H1 (cell line): ENCODE data around the gene PNPLA8. TPM values are rescaled to one million over a fixed set of nuclear protein-coding genes. Genes with fewer than 3 reads are reported as not detected.

Experiments used
- CEBPB ChIP-seq: IDR thresholded peaks from 2 replicates; pipeline ENCODE4 v1.6.1; 2012; ENCODE audit warnings: low read depth, low read length
- CHD7 ChIP-seq: fragments of 300-600 bp; sonication (generic); IDR thresholded peaks from 2 replicates; pipeline ENCODE4 v1.7.1; 2012; ENCODE audit warnings: low read length, moderate library complexity, mild to moderate bottlenecking, inconsistent platforms; ENCODE audit not compliant: insufficient replicate concordance
- HDAC6 ChIP-seq: IDR thresholded peaks from one replicate; pipeline ENCODE4 v1.7.1; 2012; ENCODE audit warnings: low read depth, mild to moderate bottlenecking, inconsistent platforms, low read length, moderate library complexity
- NANOG ChIP-seq: IDR thresholded peaks from 2 replicates; pipeline ENCODE4 v1.6.1; 2011; ENCODE audit warnings: low read length, low read depth, mild to moderate bottlenecking, inconsistent platforms; ENCODE audit not compliant: insufficient read depth, poor library complexity, severe bottlenecking
- NRF1 ChIP-seq: IDR thresholded peaks from 2 replicates; pipeline ENCODE4 v1.6.1; 2011; ENCODE audit warnings: mild to moderate bottlenecking, low read depth, low read length, improper control_type of control experiment
- RXRA ChIP-seq: IDR thresholded peaks from 2 replicates; pipeline ENCODE4 v1.6.1; 2011; ENCODE audit warnings: low read depth, mild to moderate bottlenecking, low read length, moderate library complexity; ENCODE audit not compliant: insufficient read depth
- SAP30 ChIP-seq: fragments of 300-600 bp; sonication (generic); IDR thresholded peaks from 2 replicates; pipeline ENCODE4 v1.7.1; 2012; ENCODE audit warnings: low read length, moderate library complexity, mild to moderate bottlenecking, inconsistent platforms; ENCODE audit not compliant: insufficient read depth, insufficient replicate concordance
- SRF ChIP-seq: IDR thresholded peaks from 2 replicates; pipeline ENCODE4 v1.6.1; 2011; ENCODE audit warnings: mild to moderate bottlenecking, low read depth, low read length, moderate library complexity
- polyA plus RNA-seq, 7 experiments: library from polyadenylated mRNA; depleted of rRNA in 3 of 7; stranded (reverse) in 5 of 7; unstranded in 2 of 7; fragments of >200 nt in 5 of 7; fragments of 200-250 nt in 2 of 7; gene quantifications; 1 replicate in 5 of 7; 2 replicates in 1 of 7; 4 replicates in 1 of 7; pipeline versions ENCODE4 v1.2.1 to v1.2.3, GENCODE V29; 2011 to 2013; ENCODE audit warnings: missing spikeins in 2 of 7, mixed read lengths in 2 of 7
- total RNA-seq: library from RNA; stranded (reverse); fragmentation: NEBNext Ultra II Directional; extraction: Animal tissue kit (Norgen Biotek cat#: 25700); gene quantifications from 2 replicates; pipeline ENCODE4 v1.2.1, GENCODE V29; 2021

Gene PNPLA8
- total and polyA plus RNA-seq, 2 of the 8 experiments (the other 6 are each of a cell fraction or from before 2014, with no cell fraction given) = 3.8 to 11.2 TPM

- TF ChIP-seq CHD7 = no peak
- TF ChIP-seq SAP30 = no peak
- no peak for TF ChIP-seq RXRA
- TF ChIP-seq HDAC6 = no peak
- no peak for TF ChIP-seq CEBPB
- peak; percentile 87 for TF ChIP-seq NRF1
- TF ChIP-seq NANOG = no peak
- TF ChIP-seq SRF = no peak
Measured at GRCh38 chr7:108569381-108570145, 43.6 kb upstream of the PNPLA8 start, which contains the start of the genes DNAJB9 and THAP5 (continued).
